GM21786 (cell line): Measurements from ENCODE around the gene MFNG.

ENCODE experiments used
- ATAC-seq: cut with Tn5 transposase; IDR thresholded peaks from one replicate; pipeline ENCODE4 v1.9.1; 2021; ENCODE audit not compliant: unreplicated experiment

Gene MFNG

DNA sequence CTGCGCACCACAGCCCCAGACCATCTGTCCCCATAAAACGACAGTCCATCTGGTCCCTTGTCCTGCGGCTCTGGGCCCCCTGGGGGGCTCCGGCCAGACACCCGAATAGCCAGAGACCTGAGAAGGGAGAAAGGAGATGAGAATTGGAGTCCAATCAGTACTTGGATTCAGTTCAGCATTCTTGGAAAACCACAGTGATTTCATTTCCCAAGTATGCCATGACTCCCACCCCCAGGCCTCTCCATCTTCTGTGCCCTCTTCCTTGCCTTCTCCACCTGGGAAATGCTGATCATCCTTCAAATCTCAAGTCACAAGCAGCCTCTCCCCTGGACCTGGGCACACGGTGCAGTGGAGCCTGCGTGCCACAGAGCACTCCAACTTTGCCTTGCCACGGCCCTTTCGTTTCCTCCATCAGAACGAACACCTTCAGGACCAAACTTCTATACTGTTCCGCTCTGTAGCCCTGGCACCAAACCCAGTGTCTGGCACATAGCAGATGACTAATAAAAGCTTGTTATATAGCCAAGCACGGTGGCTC lies 10.9 kb upstream of the MFNG start:
- no peak for ATAC-seq

- no peak for ATAC-seq
Observed at GRCh38 chr22:37496651-37497050, 10.5 kb upstream of the MFNG start.

DNA sequence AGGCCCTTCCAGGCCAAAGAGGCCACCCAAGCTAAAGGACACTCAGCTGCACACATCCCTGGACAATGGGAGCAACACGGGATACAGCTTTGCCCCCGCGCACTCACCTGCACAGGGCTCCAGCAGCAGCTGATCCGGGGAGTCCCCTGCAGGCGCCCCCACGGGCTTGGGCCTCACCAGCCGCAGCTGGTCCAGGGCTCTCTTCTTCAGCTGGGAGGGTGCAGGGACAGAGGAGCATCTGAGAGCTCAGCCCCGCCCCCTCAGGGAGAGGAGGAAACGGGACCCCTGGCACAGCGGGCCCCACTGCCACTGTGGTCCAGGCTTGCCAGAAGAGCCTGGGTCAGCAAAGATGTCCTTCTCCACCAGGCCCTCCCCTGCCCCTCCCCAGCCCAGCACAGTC lies 7.8 kb upstream of the MFNG start:
- no peak for ATAC-seq

DNA sequence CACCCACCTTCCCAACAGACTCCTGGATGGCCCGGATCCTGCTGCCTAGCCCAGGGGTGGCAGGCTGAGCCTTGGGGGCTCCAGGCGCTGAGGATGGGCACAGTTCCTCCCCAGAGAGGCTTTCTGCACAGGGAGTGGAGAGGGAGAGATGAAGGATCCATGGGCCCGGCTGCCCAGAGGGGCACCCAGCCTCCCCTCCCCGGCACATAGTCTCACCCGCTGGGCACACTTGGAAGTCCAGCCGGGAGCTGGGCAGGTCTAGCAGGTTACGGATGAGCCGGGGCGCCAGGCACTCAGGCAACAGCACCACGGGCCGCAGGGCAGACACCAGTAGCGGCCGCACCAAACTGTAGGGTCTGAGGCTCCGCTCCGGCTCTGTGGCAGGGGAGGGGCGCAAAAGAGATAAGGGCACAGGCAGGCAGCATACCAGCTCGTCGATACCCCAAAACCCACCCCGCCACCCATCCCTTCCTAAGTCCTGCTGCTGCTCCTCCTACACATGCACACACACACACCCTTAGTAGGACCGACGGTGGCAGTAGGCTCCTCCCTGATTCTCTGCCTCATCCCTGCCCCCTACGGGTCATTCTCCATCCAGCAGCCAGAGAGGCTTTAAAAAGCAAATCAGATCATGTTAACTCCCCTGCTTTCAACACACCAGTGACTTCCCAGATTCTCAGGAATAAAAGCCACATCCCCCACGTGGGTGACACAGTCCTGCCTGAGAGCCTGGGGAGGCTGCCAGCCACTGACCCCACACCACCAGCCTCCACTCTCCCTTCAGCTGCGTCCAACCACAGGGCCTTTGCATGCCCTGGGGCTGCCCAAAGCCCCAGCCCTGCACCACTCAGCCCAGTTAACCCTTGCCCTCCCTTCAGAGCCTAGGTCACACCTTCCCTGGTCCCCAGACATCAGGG lies 6.5 kb upstream of the MFNG start:
- no peak for ATAC-seq

DNA sequence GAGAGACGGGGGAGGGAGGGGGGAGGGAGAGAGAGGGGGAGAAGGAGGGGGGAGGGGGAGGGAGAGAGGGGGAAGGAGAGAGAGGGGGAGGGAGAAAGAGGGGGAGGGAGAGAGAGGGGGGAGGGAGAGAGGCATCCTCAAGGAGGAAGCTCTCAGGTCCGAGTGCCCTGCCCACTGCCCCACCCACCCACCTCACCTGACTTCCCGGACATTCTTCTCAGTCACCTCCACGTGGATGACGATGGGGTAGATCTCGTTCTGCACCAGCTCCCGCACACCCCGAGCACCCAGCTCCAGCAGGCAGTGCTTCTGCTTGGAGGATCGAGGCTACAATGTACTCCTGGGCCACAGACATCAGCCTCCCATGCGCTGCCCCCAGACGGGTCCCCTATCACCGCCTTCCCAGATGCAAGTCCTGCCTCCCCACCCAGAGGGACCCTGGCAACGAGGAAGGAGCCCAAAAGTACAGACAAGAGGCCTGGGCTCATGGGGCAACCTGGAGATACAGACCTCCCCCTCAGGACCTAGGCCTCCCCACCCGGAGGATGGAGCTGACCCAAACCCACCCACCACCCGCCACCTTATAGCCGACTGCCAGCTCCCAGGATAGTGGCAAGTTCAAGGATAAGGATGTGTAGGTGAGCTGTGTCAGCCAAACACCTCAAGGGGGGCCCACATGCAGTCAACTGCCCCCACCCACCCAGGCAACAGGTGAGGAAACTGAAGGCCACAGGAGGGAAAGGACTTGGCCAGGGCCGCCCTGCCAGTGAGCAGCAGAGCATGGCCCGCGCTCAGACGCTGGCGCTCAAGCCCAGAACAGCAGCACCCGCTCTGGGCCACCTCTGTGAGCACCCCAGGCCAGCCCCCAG lies 5.6 kb upstream of the MFNG start:
- no peak for ATAC-seq

- ATAC-seq = no peak
Observed at GRCh38 chr22:37491106-37491505, 4.9 kb upstream of the MFNG start.

- ATAC-seq = no peak
Observed at GRCh38 chr22:37489983-37490382, 3.8 kb upstream of the MFNG start.

DNA sequence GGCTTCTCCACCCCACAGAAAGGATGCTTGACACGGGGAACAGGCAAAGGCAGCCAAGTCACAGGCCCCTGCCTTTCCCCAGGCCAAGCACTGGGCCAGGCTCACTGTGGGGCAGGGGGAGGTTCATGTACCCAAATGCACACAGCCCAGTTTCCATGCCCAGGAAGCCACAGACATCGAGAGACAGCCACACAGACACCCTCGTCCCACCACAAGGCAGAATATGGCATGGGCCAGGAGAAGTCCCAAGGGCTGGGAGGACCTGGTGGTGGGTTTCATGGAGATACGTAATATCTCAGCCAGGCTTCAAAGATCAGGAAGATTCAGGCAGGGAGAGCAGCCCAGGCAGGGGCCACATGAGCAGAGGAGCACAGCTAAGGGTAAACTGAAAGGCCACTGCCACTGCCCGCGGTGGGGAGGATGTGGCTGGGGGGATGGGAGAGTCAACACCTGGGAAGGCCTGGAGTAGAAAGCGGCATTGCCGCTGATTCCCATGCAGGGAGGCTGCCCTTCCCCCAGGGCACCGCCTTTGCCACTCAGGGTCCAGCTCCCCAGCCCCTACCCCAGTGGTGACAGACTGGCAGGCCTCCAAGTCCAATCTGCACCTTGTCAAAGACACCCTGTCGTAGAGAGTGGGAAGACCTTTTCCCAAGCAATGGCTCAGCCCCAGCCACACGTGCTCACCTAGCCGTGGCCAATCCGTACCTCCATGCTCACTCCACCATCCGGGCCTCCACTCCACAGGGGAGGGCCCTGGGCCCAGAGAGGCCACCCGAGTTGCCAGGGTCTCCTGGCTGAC lies 2.4 kb upstream of the MFNG start:
- no peak for ATAC-seq

- no peak for ATAC-seq
Observed at GRCh38 chr22:37487571-37487970, 1.4 kb upstream of the MFNG start.

- no peak for ATAC-seq
Observed at GRCh38 chr22:37487129-37487528, 945 bp upstream of the MFNG start.

DNA sequence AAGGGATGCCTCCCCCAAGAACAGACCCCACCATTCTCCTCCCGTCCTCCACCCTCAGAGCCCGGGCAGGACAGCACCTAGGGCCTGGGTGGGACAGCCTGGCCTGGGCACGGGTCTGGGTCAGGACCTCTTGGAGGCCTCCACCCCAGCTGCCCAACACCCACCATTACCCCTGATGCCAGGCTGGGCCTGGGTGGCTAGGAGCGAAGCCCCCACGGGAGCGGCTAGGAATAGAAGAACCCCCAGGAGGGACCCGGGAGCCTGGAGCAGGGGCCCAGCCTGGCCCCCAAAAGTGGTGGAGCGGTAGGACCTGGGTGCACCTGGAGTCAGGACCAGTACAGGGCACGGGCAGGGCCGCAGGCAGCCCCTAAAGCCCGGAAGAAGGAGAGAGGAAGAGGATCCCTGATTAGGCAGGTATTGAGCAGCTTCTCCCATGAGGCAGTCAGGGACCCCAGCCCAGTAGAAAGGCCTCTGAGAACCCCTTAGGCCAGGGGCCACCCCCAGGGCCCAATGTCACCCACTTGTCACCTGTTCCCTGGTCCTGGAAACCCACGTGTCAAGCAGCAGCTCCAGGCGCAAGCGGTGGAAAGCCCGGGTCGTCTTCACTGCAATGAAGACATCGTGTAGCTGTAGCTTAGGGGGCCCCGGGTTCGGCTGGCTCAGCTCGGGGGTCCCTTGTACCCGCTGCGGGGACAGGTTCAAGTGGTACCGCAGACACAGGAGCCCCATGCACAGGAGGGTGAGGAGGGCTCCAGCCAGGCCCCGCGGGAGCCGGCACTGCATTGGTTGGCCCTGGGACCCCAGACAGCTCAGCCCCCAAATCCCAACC lies 575 bp downstream of the MFNG start:
- ATAC-seq = no peak

GRCh38 chr22:37484480-37485394 lies 1.4 kb downstream of the MFNG start:
- ATAC-seq = no peak

- no peak for ATAC-seq
Observed at GRCh38 chr22:37483050-37483449, 3.1 kb downstream of the MFNG start.

GRCh38 chr22:37482244-37482643 lies 3.9 kb downstream of the MFNG start:
- ATAC-seq = no peak

DNA sequence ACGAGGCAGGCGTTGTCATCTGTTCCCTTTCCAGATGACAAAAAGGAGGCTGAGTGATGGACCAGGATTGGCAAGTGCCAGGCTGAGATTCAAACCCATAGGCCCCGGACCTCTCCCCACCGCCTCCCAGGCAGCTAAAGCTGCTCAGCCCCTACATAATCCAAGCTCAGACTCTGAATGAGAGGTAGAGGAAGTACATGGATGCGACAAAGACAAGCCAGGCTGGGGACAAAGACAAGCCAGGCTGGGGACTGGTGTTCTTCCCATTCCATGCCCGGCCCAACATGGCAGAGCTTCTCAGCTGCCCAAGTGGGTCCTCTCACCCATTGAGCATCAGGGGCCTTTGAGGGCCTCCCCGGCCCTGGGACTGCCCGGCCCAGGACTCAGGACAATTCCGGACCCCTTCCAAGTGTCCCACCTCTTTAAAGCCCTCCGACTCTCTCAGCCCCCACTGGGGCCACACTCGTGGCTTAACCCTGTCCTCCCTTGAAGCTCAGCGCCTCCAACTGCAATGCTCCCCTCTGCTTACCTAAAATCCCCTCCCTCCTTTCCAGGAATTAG lies 4.8 kb downstream of the MFNG start:
- no peak for ATAC-seq

DNA sequence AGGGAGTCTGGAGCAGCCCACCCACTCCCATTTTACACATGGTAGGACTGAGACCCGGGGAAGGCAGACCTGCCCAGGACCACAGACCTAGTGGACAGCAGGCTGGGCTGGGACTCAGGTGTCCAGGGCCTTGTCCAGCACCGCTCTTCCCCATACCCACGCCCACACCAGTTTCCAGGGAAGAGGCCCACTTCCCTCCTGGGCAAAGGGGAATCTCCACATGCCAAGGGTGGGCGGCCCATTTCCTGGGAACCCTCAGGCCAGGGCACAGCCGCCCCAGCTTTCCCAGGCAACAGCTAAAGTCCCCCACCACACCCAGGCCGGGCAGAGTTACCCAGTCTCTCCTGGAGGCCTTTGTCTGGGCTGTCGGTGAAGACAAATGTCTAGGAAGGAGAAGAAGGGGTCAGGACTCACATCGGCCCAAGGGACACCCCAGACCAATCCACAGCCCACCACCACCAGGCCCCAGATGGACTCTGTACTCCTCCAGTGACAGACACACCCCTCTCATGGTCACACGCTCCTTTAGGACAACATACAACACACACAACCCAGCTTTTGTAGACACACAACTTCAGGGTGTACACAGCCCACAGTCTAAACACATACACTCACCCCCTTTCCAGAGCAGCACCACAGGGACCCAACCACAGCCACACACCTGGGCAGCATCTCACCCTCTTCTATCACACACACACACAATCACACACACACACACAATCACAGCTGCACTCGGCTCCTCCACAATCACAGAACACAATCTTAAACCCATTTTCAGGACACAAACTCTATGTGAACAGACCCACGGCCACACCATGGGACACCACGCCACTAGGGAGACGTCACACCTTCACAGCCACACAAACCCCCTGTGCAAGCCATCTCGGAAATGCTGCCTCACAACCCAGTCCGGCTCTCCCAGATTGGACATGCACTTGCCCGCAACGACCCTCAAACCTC lies 5.5 kb downstream of the MFNG start:
- no peak for ATAC-seq

- ATAC-seq = no peak
Observed at GRCh38 chr22:37479196-37479595, 7.0 kb downstream of the MFNG start.
